KOPT-K1 (cell line): Measurements from ENCODE around the gene CHKA.

ENCODE experiments used
- H3K27ac ChIP-seq: fragments of 200-600 bp; sonication (generic); 2 replicates; pipeline ENCODE4 v1.5.1; 2016; ENCODE audit warnings: antibody characterized with exemption, mild to moderate bottlenecking, low read depth, low read length; ENCODE audit not compliant: poor library complexity, severe bottlenecking
- H3K36me3 ChIP-seq: fragments of 200-600 bp; sonication (generic); 2 replicates; pipeline ENCODE4 v1.5.1; 2017; ENCODE audit warnings: antibody characterized with exemption, mild to moderate bottlenecking, low read length, moderate library complexity; ENCODE audit not compliant: insufficient read depth
- H3K9me3 ChIP-seq: fragments of 200-600 bp; sonication (generic); 2 replicates; pipeline ENCODE4 v1.5.1; 2017; ENCODE audit warnings: antibody characterized with exemption, low read length, mild to moderate bottlenecking; ENCODE audit not compliant: insufficient read depth, poor library complexity, severe bottlenecking

The CHKA gene

GRCh38 chr11:68008381-68009337, 112.5 kb downstream of the CHKA start:
- no peaks in the 10 kb centered on the region for H3K9me3 ChIP-seq
- no peak overlapping the region for H3K27ac ChIP-seq
- no peaks in the 10 kb centered on the region for H3K36me3 ChIP-seq

GRCh38 chr11:68007498-68008380, 113.4 kb downstream of the CHKA start:
- H3K9me3 ChIP-seq: no peaks in the 10 kb centered on the region
- H3K27ac ChIP-seq: no peak overlapping the region
- no peaks in the 10 kb centered on the region for H3K36me3 ChIP-seq

- Histone ChIP-seq H3K36me3 (no peaks in the 10 kb centered on the region), H3K9me3 (no peaks in the 10 kb centered on the region), H3K27ac (no peak overlapping the region)
Observed at GRCh38 chr11:68006606-68007166, 114.5 kb downstream of the CHKA start.

GRCh38 chr11:68004551-68005335, 116.4 kb downstream of the CHKA start:
- Histone ChIP-seq H3K9me3 (no peaks in the 10 kb centered on the region), H3K27ac (no peak overlapping the region), H3K36me3 (no peaks in the 10 kb centered on the region)

GRCh38 chr11:68003846-68004550, 117.2 kb downstream of the CHKA start, which contains the start of gene UNC93B1:
UNC93B1 (minus strand) TSS chr11:68004097; CDS start chr11:68004043, 54 bp downstream.
- Histone ChIP-seq H3K9me3 (no peaks in the 10 kb centered on the region), H3K36me3 (no peaks in the 10 kb centered on the region), H3K27ac (no peak within 1 kb of the TSS)

- Histone ChIP-seq H3K36me3 (no peaks in the 10 kb centered on the region), H3K27ac (no peak overlapping the region), H3K9me3 (no peaks in the 10 kb centered on the region)
Observed at GRCh38 chr11:68002938-68003845, 118.0 kb downstream of the CHKA start.
